PC-3 (cell line): ENCODE measurements around the gene RAB7B. TPM values are rescaled to one million over a fixed set of nuclear protein-coding genes. Genes with fewer than 3 reads are reported as not detected.

Source experiments
- ATAC-seq: fragments of 200-7000 bp; cut with Tn5 transposase; 2 replicates; pipeline ENCODE4 v1.9.1; 2020; ENCODE audit warnings: mild to moderate bottlenecking, moderate library complexity
- BruUV-seq: library from RNA; stranded (reverse); fragments of 400-500 nt; replicated peaks from 2 replicates; lab custom pipeline; 2021; lab: Mats Ljungman, UMichigan
- CTCF ChIA-PET: fragments of 300-600 bp; sonication (Branson Sonifier 250); formaldehyde crosslinking; loops from one replicate; lab custom pipeline; 2022; ENCODE audit warnings: antibody characterized with exemption; lab: Charles Lee
- POLR2A ChIA-PET: fragments of 300-600 bp; sonication (Branson Sonifier 250); formaldehyde crosslinking; loops from one replicate; lab custom pipeline; 2022; ENCODE audit warnings: antibody characterized with exemption; ENCODE audit not compliant: unreplicated experiment; lab: Charles Lee
- DNase-seq: peaks from one replicate; pipeline ENCODE4 v3.0.0-alpha.2; 2015
- H2AFZ ChIP-seq: fragments of 300-600 bp; sonication (generic); 2 replicates; pipeline ENCODE4 v1.6.0; 2016; ENCODE audit warnings: antibody characterized with exemption, low read length
- H3F3A ChIP-seq: fragments of 300-600 bp; sonication (generic); one replicate; pipeline ENCODE4 v1.6.0; 2017; ENCODE audit warnings: antibody characterized with exemption, low read length, control low read depth, mild to moderate bottlenecking; ENCODE audit not compliant: unreplicated experiment
- H3K27ac ChIP-seq: fragments of 300-600 bp; sonication (generic); 2 replicates; pipeline ENCODE4 v1.5.1; 2016; ENCODE audit warnings: mild to moderate bottlenecking, low read length
- H3K27me3 ChIP-seq: fragments of 300-600 bp; sonication (generic); 2 replicates; pipeline ENCODE4 v1.6.1; 2016; ENCODE audit warnings: low read length, mixed read lengths
- H3K36me3 ChIP-seq: fragments of 300-600 bp; sonication (generic); 2 replicates; pipeline ENCODE4 v1.6.1; 2016; ENCODE audit warnings: low read depth, mixed run types, low read length, mixed read lengths
- H3K4me1 ChIP-seq: fragments of 300-600 bp; sonication (generic); 2 replicates; pipeline ENCODE4 v1.5.1; 2016; ENCODE audit warnings: low read length; ENCODE audit not compliant: insufficient read depth
- H3K4me2 ChIP-seq: fragments of 300-600 bp; sonication (generic); 2 replicates; pipeline ENCODE4 v1.6.0; 2016; ENCODE audit warnings: low read length
- H3K4me3 ChIP-seq: fragments of 300-600 bp; sonication (generic); 2 replicates; pipeline ENCODE4 v1.5.1; 2016; ENCODE audit warnings: mild to moderate bottlenecking, low read length, mixed read lengths
- H3K79me2 ChIP-seq: fragments of 300-600 bp; sonication (generic); 2 replicates; pipeline ENCODE4 v1.6.1; 2017; ENCODE audit warnings: low read length, mixed read lengths
- H3K9ac ChIP-seq: fragments of 300-600 bp; sonication (generic); 2 replicates; pipeline ENCODE4 v1.6.0; 2016; ENCODE audit warnings: mild to moderate bottlenecking, low read length
- H3K9me2 ChIP-seq: fragments of 300-600 bp; sonication (generic); replicated peaks from 2 replicates; pipeline ENCODE4 v1.6.1; 2016; ENCODE audit warnings: mixed run types, low read length, mixed read lengths
- H3K9me3 ChIP-seq: fragments of 300-600 bp; sonication (generic); 2 replicates; pipeline ENCODE4 v1.6.1; 2016; ENCODE audit warnings: low read length, mixed read lengths
- H4K20me1 ChIP-seq: fragments of 300-600 bp; sonication (generic); 2 replicates; pipeline ENCODE4 v1.6.1; 2016; ENCODE audit warnings: low read length, mixed read lengths
- EZH2 ChIP-seq: fragments of 300-600 bp; sonication (generic); IDR thresholded peaks from one replicate; pipeline ENCODE4 v1.6.1; 2017; ENCODE audit warnings: antibody characterized with exemption, mild to moderate bottlenecking, low read length; ENCODE audit not compliant: unreplicated experiment
- EZH2phosphoT487 ChIP-seq: fragments of 300-600 bp; sonication (generic); IDR thresholded peaks from 2 replicates; pipeline ENCODE4 v1.6.1; 2018; ENCODE audit warnings: mild to moderate bottlenecking, antibody characterized with exemption, low read length, borderline replicate concordance
- intact Hi-C: fragments of 100-400 bp; cut with micrococcal nuclease; formaldehyde crosslinking; loops from 2 replicates; pipeline ENCODE4 v1.9.0; 2023
- total RNA-seq: library from RNA; depleted of rRNA; stranded (reverse); fragments of >200 nt; gene quantifications from 2 replicates; pipeline ENCODE4 v1.2.3, GENCODE V29; 2014
- TF ChIP-seq, protein P1 (sequence below): fragments of 300-600 bp; sonication (generic); conservative IDR thresholded peaks from 2 replicates; pipeline ENCODE4 v1.5.1; 2017; ENCODE audit warnings: antibody characterized with exemption, low read depth, mild to moderate bottlenecking, low read length

The RAB7B gene
- total RNA-seq, 1 experiment from 2014 or later = not detected

DNA sequence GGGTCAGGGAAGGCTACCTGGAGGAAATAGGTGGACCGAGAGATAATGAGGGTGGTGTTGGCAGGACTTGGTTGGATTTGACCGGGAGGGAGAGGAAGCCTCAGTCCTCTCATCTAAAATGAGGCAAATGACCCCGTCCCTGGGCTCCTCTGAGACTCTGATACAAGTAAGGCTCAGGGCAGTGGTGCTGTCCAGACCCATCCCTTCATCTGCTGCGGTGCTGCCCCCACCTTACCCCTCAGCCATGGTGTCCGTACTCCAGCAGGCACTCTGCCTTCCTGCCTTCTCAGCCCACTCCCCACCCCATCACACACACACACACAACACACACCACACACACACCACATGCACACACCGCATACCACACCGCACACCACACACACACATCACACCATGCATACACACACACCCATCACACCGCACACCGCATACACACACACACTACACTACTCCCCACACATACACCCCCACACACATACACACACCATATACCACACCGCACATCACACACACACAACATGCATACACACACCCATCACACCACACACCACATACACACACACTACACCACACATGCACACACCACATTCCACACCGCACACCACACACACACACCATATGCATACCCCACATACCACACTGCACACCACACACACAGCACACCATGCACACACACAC lies 30.6 kb downstream of the RAB7B start:
- Histone ChIP-seq H3K4me1 (peaks cover 2% of the 10 kb centered on the region; the same call in 1 of the 2 replicates), H3K27me3 (no peaks in the 10 kb centered on the region), H2AFZ (no peak overlapping the region), H4K20me1 (no peaks in the 10 kb centered on the region), H3K27ac (no peak overlapping the region), H3K9ac (no peak overlapping the region), H3K4me2 (no peak overlapping the region), H3K4me3 (no peak overlapping the region), H3K9me3 (no peaks in the 10 kb centered on the region), H3K36me3 (no peaks in the 10 kb centered on the region), H3K79me2 (no peaks in the 10 kb centered on the region), H3K9me2 (no peaks in the 10 kb centered on the region), H3F3A (no peaks in the 10 kb centered on the region)
- ChIA-PET CTCF (no interaction called here), POLR2A (no interaction called here)
- ATAC-seq (no peak), DNase-seq (no peak)
- intact Hi-C loops = no loop called here
- no TSS peak for BruUV-seq
- TF ChIP-seq EZH2phosphoT487 (no peak), EZH2 (no peak)
- TF ChIP-seq, protein P1, sequence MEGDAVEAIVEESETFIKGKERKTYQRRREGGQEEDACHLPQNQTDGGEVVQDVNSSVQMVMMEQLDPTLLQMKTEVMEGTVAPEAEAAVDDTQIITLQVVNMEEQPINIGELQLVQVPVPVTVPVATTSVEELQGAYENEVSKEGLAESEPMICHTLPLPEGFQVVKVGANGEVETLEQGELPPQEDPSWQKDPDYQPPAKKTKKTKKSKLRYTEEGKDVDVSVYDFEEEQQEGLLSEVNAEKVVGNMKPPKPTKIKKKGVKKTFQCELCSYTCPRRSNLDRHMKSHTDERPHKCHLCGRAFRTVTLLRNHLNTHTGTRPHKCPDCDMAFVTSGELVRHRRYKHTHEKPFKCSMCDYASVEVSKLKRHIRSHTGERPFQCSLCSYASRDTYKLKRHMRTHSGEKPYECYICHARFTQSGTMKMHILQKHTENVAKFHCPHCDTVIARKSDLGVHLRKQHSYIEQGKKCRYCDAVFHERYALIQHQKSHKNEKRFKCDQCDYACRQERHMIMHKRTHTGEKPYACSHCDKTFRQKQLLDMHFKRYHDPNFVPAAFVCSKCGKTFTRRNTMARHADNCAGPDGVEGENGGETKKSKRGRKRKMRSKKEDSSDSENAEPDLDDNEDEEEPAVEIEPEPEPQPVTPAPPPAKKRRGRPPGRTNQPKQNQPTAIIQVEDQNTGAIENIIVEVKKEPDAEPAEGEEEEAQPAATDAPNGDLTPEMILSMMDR = no peak

DNA sequence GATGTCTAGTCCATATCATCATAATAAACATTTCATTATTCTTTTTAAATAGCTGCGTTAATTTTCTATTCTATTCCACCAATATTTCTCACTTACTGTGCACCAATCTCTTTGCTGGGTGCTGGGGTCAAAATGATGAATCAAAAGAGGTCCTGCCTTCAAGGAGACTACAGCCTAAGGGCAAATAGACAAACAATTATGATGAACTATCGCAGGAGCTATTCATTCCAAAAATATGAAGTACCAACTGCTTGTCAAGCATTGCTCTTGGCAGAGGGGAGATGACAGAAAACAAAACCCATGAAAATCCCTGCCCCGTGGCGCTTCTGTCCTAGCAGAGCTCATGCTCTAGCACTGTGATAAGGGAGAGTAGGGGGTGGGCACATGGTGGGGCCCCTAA lies 31.1 kb downstream of the RAB7B start:
- Histone ChIP-seq H2AFZ (no peak overlapping the region), H3K9ac (no peak overlapping the region), H3F3A (no peaks in the 10 kb centered on the region), H3K9me3 (no peaks in the 10 kb centered on the region), H3K36me3 (no peaks in the 10 kb centered on the region), H3K9me2 (no peaks in the 10 kb centered on the region), H3K4me1 (peaks cover 5% of the 10 kb centered on the region; the same call in 1 of the 2 replicates), H3K27ac (no peak overlapping the region), H3K4me2 (no peak overlapping the region), H3K4me3 (no peak overlapping the region), H3K27me3 (no peaks in the 10 kb centered on the region), H3K79me2 (no peaks in the 10 kb centered on the region), H4K20me1 (no peaks in the 10 kb centered on the region)
- DNase-seq (peak; percentile 24), ATAC-seq (no peak)
- POLR2A ChIA-PET = no interaction called here
- TF ChIP-seq EZH2phosphoT487 = no peak
- no peak for TF ChIP-seq EZH2
- TF ChIP-seq, protein P1 = no peak
- BruUV-seq = no TSS peak
- CTCF ChIA-PET = no interaction called here
- intact Hi-C loops = no loop called here

- H3K9ac ChIP-seq = no peak overlapping the region
- no peak overlapping the region for H3K4me2 ChIP-seq
- intact Hi-C loops = no loop called here
- H3K27ac ChIP-seq = no peak overlapping the region
- POLR2A ChIA-PET = interaction anchor here (0.6 kb wide), 1 partner anchor 21 kb away, joined by 3 read pairs; no protein-coding TSS in a partner anchor
- no peaks in the 10 kb centered on the region for H3K79me2 ChIP-seq
- H3K27me3 ChIP-seq = no peaks in the 10 kb centered on the region
- no peaks in the 10 kb centered on the region for H3F3A ChIP-seq
- H2AFZ ChIP-seq = no peak overlapping the region
- peaks cover 5% of the 10 kb centered on the region; the same call in 1 of the 2 replicates for H3K4me1 ChIP-seq
- no peaks in the 10 kb centered on the region for H4K20me1 ChIP-seq
- H3K4me3 ChIP-seq = no peak overlapping the region
- H3K9me3 ChIP-seq = no peaks in the 10 kb centered on the region
- DNase-seq = no peak
- H3K9me2 ChIP-seq = no peaks in the 10 kb centered on the region
- no TSS peak for BruUV-seq
- CTCF ChIA-PET = no interaction called here
- no peak for ATAC-seq
- no peak for TF ChIP-seq EZH2
- TF ChIP-seq, protein P1 = no peak
- H3K36me3 ChIP-seq = no peaks in the 10 kb centered on the region
Measured at GRCh38 chr1:205971082-205971481, 32.1 kb downstream of the RAB7B start.
